ENCODE results near the gene LMOD2. TPM values are rescaled to one million over a fixed set of nuclear protein-coding genes. Genes with fewer than 3 reads are reported as not detected.

The LMOD2 gene
- total RNA-seq, 1 experiment from 2014 or later: not detected

DNA sequence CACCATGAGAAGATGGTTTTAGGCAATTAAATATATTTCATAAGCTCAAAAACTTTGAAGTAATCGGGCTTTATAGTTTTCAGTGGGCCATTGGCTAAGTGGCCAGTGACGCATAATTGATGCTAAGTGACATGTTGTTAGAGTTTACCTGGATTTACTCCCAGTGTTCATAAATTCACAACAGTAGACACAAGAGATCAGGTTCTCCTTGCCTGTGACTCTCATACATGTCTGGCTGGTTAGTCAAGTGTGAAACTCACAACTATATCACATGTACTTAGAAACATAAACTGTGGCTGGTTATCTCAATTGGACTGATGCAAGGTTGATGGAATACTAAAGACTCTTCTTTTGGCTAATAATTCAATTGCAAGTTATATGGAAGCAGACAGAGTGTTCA lies 27.8 kb upstream of the LMOD2 start:
- no CpG with 5 or more reads among the region's 2 CpGs for WGBS (ENCODE audit: extremely low coverage, insufficient read length, low lambda C conversion rate)
- Histone ChIP-seq H4K20me1 (ENCODE audit: control insufficient read depth, insufficient read depth, insufficient read length) (no peaks in the 10 kb centered on the region), H2AFZ (ENCODE audit: low read length) (no peak overlapping the region), H3K9ac (ENCODE audit: extremely low read depth, insufficient read length, low read length) (no peak overlapping the region), H3K4me1 (ENCODE audit: insufficient read depth, low read length) (peaks cover 5% of the 10 kb centered on the region; the same call in 1 of the 2 replicates), H3K27ac (ENCODE audit: insufficient read length, low read depth, low read length) (no peak overlapping the region), H3K56ac (ENCODE audit: insufficient read length, low read depth, low read length) (no peak overlapping the region), H3K23ac (ENCODE audit: insufficient read length, low read depth, low read length) (no peak overlapping the region), H3K4ac (ENCODE audit: low read depth, low read length) (no peak overlapping the region), H3T11ph (ENCODE audit: low read length) (no peak overlapping the region), H3K18ac (ENCODE audit: insufficient read length, low read depth, low read length) (no peak overlapping the region), H2BK12ac (ENCODE audit: insufficient read length, low read depth, low read length) (no peak overlapping the region), H4K91ac (ENCODE audit: insufficient read length, low read depth, low read length) (no peak overlapping the region), H3K27me3 (ENCODE audit: insufficient read depth, low read length) (no peaks in the 10 kb centered on the region), H2BK20ac (ENCODE audit: low read depth, low read length, poor library complexity, severe bottlenecking) (no peak overlapping the region), H3K23me2 (ENCODE audit: insufficient read length, low read depth, low read length, poor library complexity, severe bottlenecking) (no peaks in the 10 kb centered on the region), H3K79me2 (ENCODE audit: insufficient read depth, low read length) (no peaks in the 10 kb centered on the region), H3K14ac (ENCODE audit: insufficient read depth, low read length) (no peak overlapping the region), H3K9me3 (ENCODE audit: control insufficient read depth, low read depth, low read length) (no peaks in the 10 kb centered on the region), H3K4me2 (ENCODE audit: insufficient read depth, insufficient read length, low read length) (no peak overlapping the region), H3K79me1 (ENCODE audit: insufficient read depth, low read depth, low read length, poor library complexity, severe bottlenecking) (no peaks in the 10 kb centered on the region), H2BK15ac (ENCODE audit: low read depth, low read length) (no peak overlapping the region), H4K8ac (replicated peaks; ENCODE audit: insufficient read length, low read depth, low read length) (no peak overlapping the region), H4K5ac (ENCODE audit: insufficient read length, low read depth, low read length) (no peak overlapping the region), H2AK5ac (ENCODE audit: insufficient read length, low read length) (no peak overlapping the region), H2BK120ac (ENCODE audit: low read depth, low read length, poor library complexity, severe bottlenecking) (no peak overlapping the region), H2BK5ac (ENCODE audit: insufficient read length, low read length) (no peak overlapping the region)
- H3K9me3 Mint-ChIP-seq: no peaks in the 10 kb centered on the region
- H3K27me3 Mint-ChIP-seq (ENCODE audit: low read depth): no peaks in the 10 kb centered on the region
- TF ChIP-seq, protein P1, sequence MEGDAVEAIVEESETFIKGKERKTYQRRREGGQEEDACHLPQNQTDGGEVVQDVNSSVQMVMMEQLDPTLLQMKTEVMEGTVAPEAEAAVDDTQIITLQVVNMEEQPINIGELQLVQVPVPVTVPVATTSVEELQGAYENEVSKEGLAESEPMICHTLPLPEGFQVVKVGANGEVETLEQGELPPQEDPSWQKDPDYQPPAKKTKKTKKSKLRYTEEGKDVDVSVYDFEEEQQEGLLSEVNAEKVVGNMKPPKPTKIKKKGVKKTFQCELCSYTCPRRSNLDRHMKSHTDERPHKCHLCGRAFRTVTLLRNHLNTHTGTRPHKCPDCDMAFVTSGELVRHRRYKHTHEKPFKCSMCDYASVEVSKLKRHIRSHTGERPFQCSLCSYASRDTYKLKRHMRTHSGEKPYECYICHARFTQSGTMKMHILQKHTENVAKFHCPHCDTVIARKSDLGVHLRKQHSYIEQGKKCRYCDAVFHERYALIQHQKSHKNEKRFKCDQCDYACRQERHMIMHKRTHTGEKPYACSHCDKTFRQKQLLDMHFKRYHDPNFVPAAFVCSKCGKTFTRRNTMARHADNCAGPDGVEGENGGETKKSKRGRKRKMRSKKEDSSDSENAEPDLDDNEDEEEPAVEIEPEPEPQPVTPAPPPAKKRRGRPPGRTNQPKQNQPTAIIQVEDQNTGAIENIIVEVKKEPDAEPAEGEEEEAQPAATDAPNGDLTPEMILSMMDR (conservative IDR thresholded peaks at IDR 0.05): no peak
- DNase-seq: no peak
- no peak overlapping the region for H3K4me3 Mint-ChIP-seq
- no peaks in the 10 kb centered on the region for H3K36me3 Mint-ChIP-seq (ENCODE audit: insufficient read depth in 1 of 3, low read depth in 3 of 3)
- H3K27ac Mint-ChIP-seq: no peak overlapping the region
- peaks cover 3 to 6% of the 10 kb centered on the region in 2 experiments; a peak in 3 of 4 replicates for H3K4me1 Mint-ChIP-seq

Measured in H9 (cell line).